Activated CD4-positive, alpha-beta T cell treated with anti-CD3 and anti-CD28 coated beads for 48 hours (primary cell): ENCODE data around the gene G6PC3.

Source experiments
- DNase-seq: peaks from one replicate; pipeline ENCODE4 v3.0.0-alpha.2; 2020

Gene G6PC3

DNA sequence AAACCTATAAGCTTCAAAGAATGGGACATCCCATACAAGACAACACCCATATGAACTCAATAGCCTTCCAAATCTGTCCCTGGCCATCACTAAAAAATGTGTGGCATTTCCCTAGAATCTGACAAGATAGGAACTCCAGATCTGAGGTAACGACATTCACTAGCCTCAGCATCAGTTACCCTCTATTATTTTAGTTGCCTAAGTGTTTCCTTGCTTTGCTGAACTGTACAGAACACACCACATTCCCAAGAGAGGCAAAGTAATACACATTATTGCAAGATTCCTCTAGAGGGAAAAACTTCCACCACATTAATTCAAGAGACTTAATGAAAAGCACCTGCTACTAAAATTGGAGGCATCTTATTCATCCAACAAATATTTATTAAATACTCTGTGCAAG lies 9.1 kb upstream of the G6PC3 start:
- DNase-seq = no peak

DNA sequence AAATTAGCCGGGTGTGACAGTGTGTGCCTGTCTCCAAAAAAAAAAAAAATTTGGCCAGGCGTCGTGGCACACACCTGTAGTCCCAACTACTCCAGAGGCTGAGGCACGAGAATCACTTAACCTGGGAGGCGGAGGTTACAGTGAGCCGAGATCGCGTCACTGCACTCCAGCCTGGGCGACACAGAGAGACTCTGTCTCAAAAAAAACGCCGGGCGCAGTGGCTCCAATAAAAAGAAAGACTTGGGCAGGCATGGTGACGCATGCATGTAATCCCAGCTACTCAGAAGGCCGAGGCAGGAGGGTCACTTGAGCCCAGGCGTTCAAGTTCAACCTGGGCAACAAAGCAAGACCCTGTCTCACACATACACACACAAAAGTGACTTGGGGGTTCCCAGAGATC lies 7.7 kb upstream of the G6PC3 start:
- no peak for DNase-seq

DNA sequence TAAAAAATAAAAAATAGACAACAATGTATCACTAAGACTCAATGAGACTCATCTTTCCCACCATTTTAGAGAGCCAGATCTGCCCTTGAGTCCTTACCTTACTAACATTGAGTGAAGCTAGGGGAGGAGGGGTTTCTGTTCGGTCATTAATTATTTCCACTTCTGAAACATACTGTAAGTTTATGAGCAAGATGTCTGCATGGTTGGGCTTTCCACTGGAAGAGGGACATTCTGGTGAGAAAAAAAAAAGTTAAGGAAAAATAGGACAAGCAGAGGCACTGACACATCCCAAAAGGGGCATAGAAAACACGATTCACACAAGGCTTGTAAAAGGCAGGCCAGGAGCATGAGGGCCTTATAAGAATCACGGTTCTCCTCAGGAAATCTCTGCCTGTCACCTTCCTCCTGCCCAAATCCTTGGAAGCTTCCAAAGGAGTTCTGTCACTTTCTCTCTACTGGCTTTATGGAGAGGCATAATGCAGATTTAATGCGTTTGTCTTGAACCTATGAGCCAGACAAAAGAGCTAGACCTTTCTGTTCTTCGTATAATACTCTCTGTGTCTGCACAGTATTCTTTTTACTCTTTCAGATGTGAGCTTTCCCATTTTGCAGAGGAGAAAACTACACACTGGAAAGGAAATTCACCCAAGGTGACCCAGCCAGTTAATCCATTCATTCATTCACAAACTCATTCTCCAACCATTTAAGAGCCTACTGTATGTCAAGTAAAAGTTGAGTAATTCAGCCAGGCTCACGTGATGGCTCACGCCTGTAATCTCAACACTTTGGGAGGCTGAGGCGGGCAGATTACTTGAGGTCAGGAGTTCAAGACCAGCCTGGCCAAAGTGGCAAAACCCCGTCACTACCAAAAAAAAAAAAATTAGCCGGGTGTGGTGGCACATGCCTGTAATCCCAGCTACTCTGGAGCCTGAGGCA lies 6.6 kb upstream of the G6PC3 start:
- DNase-seq = no peak

DNA sequence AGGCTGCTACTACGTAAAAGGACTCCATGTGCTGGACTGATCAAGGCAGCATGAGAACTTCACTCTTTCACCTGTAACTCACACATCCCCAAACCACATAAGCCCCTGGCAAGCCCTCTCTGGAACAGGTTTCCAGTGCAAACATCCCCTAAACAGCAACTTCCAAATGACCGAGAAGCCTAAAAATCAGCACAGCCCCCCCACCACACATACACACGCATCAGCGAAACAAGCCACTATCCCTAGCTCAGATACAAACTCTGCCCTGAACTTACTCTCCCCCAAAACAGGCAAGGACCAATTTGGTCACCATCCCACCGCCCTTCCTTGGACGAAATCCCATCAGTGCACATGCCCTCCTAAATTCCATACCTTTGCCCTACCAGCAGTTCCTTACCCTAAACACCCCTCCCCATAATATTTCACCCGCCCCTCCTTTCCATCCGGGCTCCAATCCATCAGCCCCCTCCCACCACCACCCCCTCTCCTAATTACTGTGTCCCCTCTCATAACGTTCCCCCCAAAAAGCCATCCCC lies 4.8 kb upstream of the G6PC3 start:
- peak; percentile 26 for DNase-seq

DNA sequence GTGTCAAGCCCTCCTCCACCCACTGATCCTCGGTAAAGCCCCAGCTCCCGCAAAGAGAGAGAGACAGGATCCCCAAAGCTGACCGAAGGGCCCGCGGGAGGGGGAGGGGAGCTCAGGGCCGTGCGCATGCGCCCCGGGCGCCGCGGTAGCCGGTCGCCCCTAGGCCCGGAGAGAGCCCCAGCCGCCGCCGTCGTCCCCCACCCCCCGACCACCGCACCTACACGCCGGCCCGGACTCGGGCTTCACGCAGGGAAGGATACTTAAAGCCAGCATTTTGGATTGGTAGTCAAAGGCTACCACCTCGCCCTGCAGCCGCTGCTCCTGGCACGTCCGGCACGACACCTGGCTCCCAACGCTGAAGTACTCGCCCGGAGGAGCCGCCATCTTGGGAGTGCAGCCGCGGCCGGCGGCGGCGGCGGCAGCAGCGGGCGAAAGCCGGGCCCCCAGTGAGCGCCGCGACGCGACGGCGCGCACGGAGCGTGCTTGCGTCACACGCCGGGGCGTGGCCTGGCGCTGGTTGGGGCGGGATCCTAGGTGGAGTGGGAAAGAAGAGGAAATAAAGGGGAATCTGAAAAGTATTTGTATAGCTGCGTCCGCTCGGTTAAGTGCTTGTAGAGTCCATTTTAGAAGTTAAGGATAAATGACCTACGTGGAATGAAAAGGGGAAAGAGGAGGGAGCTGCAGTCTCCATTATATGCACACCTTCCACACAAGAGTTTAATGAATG lies 4.2 kb upstream of the G6PC3 start, which contains the start of gene LSM12:
TSS of gene LSM12 (minus strand) at position 468 of the 727 bp plus-strand sequence. CDS start at position 384, 84 bp downstream.
- peak; percentile 94 for DNase-seq

DNA sequence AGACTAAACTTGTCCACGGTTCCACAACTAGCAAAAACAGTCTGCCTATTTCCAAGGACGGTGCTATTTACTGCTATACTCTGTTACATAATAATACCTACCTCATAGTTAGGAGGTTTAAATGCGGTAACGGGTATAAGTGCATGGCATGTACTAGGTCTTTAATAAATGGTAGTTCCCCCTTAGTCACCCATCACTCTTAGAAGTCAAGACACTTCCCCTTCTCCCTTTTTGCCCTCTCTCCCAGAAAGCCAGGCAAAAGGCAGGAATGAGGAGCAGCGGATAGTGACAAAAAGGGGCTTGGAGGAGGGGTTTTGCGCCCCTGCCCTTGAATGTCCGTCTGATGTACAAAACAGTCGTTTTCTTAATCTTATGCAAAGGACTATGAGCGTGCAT lies 3.0 kb upstream of the G6PC3 start:
- DNase-seq = no peak

DNA sequence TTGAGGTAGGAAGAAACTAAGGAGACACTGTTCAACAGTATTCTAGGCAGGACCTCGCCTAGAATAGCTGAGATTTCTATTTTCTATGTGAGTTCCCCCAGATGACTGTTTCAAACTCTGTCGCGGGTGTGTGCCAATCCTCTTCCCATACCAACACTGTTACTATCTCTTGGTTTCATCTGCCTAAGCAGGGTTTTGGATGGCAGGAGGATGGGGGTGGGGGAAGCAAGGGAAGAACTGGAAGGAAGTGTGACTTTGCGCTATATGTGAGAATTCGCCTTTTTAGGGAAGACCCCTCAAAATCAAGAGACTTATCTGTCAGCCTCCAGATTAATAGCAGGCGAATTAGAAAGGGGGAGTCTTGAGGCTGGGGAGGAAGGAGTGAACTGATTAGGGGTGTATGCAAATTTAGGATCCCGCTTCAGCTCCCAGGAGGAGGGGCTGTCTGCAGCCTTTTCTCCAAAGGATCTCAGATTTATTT lies 521 bp upstream of the G6PC3 start:
- peak; percentile 20 for DNase-seq

DNA sequence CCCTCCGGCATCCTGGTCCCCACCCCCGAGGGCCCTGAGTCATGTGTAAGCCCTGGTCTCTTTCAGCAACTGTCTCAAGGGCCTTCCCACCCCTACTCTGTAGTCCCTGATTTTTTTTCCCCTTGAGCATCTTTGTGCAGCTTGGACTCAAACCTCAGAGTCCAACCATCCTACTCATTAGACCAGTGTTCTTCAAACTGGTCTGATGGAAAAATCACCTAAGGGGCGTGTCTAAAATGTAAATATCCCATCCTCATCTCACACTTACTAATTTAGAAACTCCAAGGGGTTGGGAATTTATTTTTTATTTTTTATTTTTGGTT lies 624 bp downstream of the G6PC3 start:
- no peak for DNase-seq

DNA sequence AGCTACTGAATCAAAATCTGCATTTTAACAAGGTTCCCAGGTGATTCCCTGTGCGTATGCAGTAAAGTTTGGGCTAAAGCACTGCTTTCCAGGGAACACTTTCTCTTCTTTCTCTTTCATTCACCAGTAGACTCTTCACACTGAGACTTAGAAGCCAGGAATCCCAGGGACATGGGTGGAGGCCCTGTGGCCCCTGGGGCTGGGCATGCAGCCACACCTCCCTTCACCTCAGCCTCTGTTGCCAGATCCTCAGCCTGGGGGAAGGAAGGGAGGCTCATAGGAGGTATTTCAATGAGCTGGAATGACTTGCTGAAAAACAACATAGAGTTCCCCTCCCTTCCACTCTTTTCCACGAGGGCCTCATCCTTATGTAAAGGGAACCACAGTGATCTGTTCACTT lies 1.2 kb downstream of the G6PC3 start:
- DNase-seq = no peak

DNA sequence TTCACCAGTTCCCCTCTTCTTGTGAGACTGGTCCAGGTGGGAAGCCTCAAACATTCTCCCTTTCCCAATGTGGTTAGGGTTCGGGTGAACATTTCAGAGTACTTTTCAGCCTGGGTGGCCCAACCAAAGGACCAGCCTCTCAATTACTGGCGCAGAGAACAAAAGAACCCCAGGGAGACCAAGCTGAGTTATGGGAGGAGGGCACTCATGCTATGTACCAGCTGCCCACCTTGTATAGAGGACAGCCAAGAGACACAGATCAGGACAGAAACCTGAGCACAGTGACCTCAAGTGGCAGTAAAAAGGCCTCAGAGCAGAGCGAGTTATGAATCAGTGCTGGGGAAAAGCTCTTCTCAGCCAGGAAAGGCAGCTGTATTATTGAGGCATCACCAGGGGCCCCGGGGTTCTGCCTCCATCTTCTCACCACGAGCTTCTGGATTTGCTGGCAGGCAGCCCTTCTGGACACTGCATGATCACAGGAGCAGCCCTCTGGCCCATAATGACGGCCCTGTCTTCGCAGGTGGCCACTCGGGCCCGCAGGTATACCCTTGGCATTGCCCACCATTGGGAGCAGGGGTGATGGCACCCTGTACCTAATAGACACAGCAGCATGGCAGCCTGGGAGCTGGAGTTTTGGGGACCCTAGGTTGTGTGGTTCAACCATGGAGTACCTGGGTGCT lies 3.8 kb downstream of the G6PC3 start:
- no peak for DNase-seq

DNA sequence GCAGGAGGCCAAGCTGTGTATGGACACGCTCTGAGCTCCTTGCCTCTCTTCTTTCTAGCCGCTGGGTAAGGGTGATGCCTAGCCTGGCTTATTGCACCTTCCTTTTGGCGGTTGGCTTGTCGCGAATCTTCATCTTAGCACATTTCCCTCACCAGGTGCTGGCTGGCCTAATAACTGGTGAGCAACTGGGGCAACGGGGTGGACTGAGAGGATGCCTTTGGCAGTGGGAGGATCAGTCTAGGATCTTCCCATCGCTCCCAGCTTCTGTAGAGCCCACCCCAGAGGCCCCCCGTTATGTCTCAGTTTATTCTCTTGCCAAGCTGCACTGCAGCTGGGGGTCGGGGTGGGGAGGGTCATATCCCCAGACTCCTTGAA lies 4.4 kb downstream of the G6PC3 start:
- no peak for DNase-seq

DNA sequence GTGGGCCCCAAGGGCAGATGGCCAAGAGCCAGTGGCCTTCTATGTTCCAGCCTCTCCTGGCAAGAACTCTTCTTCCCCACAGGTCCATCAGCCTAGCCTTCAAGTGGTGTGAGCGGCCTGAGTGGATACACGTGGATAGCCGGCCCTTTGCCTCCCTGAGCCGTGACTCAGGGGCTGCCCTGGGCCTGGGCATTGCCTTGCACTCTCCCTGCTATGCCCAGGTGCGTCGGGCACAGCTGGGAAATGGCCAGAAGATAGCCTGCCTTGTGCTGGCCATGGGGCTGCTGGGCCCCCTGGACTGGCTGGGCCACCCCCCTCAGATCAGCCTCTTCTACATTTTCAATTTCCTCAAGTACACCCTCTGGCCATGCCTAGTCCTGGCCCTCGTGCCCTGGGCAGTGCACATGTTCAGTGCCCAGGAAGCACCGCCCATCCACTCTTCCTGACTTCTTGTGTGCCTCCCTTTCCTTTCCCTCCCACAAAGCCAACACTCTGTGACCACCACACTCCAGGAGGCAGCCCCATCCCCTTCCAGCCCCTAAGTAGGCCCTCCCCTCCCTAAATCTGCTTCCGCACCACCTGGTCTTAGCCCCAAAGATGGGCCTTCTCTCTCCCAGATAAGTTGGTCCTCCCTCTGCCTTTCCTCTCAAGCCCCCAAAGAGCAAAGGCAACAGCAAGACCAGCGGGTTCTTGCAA lies 5.2 kb downstream of the G6PC3 start:
- DNase-seq = no peak

DNA sequence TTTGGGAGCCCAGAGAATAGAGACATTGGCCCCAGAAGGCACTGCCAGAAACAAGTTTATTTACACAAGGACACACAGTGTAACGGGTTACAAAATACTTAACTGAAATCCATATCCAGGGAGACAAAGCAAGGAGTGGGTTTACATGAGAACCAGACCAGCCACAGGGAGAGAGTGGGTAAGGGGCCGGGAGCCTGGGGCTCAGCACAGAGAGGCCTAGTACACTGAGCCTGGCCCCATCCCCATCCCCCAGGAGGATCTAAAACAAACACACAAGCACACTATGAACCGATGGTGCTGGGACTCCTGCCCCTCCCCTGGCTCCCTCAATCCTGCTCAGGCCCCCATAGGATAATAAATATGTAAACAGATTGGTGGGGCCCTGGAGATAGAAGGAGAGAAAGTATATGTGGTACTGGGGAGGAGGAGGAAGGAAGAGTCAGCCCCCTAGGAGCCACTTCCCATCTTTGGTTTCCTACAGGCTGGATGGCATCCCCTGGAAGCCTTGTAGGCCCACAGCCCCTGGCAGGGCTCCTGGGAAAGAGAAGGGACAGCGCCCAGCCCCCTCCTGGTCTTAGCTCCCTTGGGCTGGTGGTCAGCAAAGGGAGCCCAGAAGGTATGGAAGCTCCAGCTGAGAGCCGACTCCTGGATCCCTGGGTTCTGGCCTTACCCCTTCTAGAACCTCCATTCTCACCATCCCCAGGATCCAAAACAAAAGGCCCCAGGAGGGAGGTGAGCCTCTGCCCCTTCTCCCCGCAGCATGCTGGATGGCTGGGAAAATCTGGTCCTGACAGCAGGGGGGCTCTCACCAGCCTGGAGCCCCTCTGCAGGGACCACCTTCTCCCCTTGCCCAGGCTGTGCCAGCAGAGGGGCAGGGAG lies 6.4 kb downstream of the G6PC3 start:
- DNase-seq = no peak

DNA sequence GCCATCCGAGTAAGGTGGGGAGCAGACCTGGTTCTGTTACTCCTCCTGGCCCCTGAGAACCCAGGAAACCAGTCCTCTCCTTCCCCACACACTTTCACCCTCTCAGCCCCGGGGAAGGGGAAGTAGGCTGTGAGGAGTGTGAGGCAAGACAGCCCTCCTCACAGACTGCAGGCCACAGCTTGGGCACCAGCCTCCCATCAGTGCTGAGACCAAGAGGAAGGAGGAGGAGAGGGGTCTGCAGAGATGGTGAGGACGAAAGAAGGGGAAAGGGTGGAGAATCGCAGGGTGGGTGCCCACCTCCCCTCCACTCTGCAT lies 7.0 kb downstream of the G6PC3 start:
- no peak for DNase-seq

DNA sequence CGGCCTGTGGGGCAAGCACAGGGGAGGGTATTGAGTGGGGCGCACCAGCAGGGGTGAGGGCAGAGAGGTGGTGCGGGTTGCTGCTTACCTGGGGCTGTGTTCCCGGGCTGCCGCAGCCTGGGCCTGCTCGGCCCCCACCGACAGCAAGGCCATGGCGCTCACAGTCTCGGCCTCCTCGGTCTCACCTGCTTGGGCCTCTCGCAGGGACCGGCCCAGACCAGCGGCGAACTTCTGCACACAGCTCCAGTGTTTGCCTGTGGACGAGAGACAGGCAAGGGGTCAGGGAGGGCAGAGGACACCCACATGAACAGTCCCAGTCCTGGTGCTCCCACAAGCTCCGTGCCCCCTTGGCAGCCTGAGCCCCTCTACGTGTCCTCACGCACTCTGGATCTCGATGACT lies 7.9 kb downstream of the G6PC3 start:
- no peak for DNase-seq

DNA sequence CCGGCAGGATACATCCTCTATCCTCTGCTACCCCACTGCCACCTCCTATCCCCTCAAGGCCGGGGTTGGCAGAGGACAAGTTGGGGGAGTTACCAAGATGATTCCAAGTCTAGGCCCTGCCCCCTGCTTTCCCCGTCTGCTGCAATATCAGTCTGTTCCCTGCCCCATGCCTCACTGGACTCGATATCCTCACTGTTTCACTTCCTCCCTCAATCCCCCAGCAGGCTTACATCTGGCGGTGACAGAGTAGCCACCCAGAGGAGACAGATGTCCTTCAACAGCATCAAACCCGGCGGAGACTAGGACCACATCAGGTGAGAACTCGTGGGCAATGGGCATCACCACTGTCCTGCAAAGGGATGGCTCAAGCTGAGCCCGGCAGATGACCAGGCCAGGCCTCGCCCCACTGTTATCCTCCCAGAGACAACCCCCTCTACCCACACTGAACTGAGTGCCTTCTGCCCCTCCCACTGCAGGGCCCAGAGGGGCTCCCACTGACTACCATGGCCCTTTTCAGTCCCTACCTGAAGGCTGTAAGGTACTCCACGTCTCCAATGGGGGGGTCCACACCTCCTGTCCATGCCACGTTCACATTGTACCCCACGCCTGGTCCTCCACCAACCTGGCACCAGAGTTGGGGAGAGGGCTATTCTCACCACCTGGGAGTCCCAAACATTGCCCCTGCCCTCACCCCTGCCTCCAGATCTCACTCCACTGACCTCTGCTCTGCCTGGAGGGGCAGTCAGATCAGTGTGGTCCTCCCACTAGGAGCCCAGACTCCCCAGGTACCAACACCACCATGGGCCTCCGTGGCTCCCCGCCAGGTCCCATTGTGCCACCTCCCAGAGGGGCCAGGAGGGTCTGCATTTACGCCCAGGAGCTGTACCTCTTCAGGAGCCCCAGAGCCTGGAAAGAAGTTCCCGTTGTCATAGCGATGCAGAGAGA lies 9.6 kb downstream of the G6PC3 start:
- no peak for DNase-seq

DNA sequence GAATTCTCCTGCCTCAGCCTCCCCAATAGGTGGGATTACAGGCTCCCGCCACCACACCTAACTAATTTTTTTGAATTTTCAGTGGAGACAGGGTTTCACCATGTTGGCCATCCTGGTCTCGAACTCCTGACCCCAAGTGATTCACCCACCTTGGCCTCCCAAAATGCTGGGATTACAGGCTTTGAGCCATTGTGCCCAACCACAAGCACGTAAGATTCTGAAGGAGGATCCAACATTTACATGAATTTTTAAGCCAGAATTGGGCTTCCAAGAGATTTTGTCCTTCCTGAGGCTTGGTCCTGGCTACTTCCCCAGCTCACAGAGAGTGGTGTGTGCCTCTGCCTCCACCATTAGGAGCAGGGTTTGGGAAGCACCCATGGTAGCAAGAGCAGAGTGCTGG lies 11.1 kb downstream of the G6PC3 start:
- DNase-seq = no peak

DNA sequence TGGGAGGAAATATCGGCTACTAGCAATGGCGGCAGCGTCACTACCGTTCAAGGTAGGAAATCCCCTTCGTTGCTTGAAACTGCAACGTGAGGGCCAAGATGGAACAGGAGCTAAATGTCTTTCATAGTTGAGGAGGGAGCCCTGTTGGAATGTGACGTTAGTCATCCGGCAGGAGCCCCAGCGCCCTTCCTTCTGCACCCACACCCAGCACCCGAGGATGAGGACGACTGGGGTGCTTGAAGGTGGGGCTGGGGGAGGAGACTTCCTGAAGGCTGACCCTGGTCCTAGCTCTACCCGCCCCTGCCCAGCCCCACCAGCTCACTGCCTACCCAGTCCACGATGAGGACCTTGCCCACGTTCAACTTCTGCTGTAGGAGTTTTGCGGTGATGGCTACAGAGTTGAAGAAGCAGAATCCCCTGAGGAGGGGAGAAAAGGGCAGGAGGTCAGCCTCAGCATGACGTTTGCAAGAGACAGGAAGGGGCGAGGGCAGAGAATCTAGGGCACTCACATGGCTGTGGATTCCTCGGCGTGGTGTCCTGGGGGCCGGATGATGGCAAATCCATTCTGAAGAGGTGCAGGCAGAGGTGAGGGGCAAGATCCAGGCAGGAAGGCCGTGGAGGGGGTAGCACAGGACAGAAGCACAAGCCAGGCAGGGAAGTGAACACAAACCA lies 11.9 kb downstream of the G6PC3 start:
- no peak for DNase-seq

DNA sequence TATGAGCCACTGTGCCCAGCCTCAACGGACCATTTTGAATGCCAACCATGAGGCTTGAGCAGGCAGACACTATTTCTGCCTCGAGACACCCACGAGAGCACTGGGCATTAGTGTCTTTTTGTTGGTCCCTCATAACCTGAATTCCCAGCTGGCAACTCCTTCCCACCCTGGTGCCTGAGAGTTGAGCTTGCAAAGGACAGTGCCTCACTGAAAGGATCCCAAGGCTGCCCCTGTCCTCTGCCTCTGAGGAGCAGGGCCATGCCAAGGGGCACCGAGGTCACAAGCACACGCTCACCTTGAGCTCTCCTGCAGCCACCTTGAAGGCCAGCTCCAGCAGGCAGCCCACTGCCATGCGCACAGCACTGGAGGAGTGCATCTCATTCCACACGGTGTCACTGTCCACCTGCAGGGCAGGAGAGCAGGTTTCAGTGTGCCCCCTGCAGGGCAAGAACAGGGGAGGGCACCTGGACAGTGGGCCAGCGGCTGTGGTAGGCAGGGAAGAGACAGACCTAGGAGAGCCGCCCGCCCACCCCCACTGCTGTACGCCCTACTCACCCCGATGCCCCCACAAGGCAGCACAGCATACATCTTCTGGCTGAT lies 12.8 kb downstream of the G6PC3 start:
- DNase-seq = no peak

DNA sequence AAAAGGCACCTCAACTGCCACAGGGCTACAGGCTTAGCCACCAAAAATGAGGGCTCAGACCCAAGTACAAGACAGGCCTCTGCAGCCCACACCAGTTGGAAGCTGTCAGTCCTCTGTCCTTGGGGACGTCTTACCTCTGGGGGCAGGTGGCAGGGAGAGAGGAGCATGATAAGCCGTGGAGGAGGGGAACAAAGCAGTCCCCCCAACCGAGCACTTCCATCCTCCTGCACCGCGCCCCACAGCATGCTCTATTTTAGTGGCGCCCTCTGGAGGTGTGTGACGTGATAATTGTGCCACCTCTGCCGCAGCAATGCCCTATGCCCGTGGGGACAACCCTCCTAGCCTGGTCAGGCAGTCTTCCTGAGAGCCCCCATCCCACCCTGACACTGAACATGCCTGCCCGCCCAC lies 13.6 kb downstream of the G6PC3 start:
- DNase-seq = peak; percentile 61
